K562 (cell line): ENCODE results near the gene SAPCD1. TPM values are rescaled to one million over a fixed set of nuclear protein-coding genes. Genes with fewer than 3 reads are reported as not detected.

Experiments used
- CHD1 ChIP-seq: fragments of 200-600 bp; sonication (generic); IDR thresholded peaks from one replicate; pipeline ENCODE4 v1.6.1; 2012; ENCODE audit warnings: mild to moderate bottlenecking, moderate library complexity, low read length, inconsistent platforms
- CHD2 ChIP-seq: IDR thresholded peaks from 2 replicates; pipeline ENCODE4 v1.6.1; 2011; ENCODE audit warnings: low read depth, low read length
- DEAF1 ChIP-seq: fragments of 450-650 bp; formaldehyde crosslinking; IDR thresholded peaks from 2 replicates; pipeline ENCODE4 v1.4.0; 2020; ENCODE audit warnings: mild to moderate bottlenecking, moderate library complexity
- ETS1 ChIP-seq: conservative IDR thresholded peaks from 2 replicates; pipeline ENCODE4 v1.6.1; 2011; ENCODE audit warnings: low read depth, mild to moderate bottlenecking, low read length; ENCODE audit not compliant: control insufficient read depth
- GABPA ChIP-seq: fragments of 200-800 bp; sonication (Bioruptor generic); conservative IDR thresholded peaks from 2 replicates; pipeline ENCODE4 v1.6.1; 2016; ENCODE audit warnings: low read depth, missing genetic modification characterization, missing compliant biosample characterization
- IRF9 ChIP-seq: fragments of 450-650 bp; IDR thresholded peaks from 2 replicates; pipeline ENCODE4 v1.6.1; 2016; ENCODE audit warnings: missing biosample characterization, missing genetic modification characterization
- KHSRP ChIP-seq: fragments of 450-650 bp; IDR thresholded peaks from 2 replicates; pipeline ENCODE4 v1.6.1; 2017
- KLF10 ChIP-seq: fragments of 250-450 bp; sonication (Bioruptor Pico); IDR thresholded peaks from 2 replicates; pipeline ENCODE4 v1.6.1; 2021; ENCODE audit warnings: matching md5 sums
- MTF1 ChIP-seq: fragments of 250-450 bp; sonication (Bioruptor Pico); IDR thresholded peaks from 2 replicates; pipeline ENCODE4 v1.9.0; 2021; ENCODE audit warnings: moderate library complexity, mild to moderate bottlenecking, inconsistent platforms, borderline replicate concordance
- NR2F6 ChIP-seq: fragments of 450-650 bp; formaldehyde crosslinking; IDR thresholded peaks from 2 replicates; pipeline ENCODE4 v1.4.0; 2020; ENCODE audit warnings: mild to moderate bottlenecking
- POLR3A ChIP-seq: IDR thresholded peaks from 2 replicates; pipeline ENCODE4 v1.6.1; 2011; ENCODE audit warnings: borderline replicate concordance, mild to moderate bottlenecking, moderate library complexity; ENCODE audit not compliant: insufficient read length, insufficient read depth; ENCODE audit errors: extremely low read depth
- SIN3B ChIP-seq: fragments of 450-650 bp; IDR thresholded peaks from 2 replicates; pipeline ENCODE4 v1.6.1; 2017; ENCODE audit warnings: low read depth, mild to moderate bottlenecking, moderate library complexity
- THRA ChIP-seq: fragments of 450-650 bp; IDR thresholded peaks from 2 replicates; pipeline ENCODE4 v1.6.1; 2017; ENCODE audit warnings: mild to moderate bottlenecking, moderate library complexity
- YBX1 ChIP-seq: fragments of 450-650 bp; IDR thresholded peaks from 2 replicates; pipeline ENCODE4 v1.7.1; 2016; ENCODE audit warnings: mild to moderate bottlenecking
- ZKSCAN3 ChIP-seq: fragments of 250-450 bp; sonication (Bioruptor Pico); IDR thresholded peaks from 2 replicates; pipeline ENCODE4 v1.4.0; 2020
- ZNF134 ChIP-seq: fragments of 250-450 bp; sonication (Bioruptor Pico); conservative IDR thresholded peaks from 2 replicates; pipeline ENCODE4 v1.4.0; 2020
- ZNF280A ChIP-seq: fragments of 450-650 bp; IDR thresholded peaks from 2 replicates; pipeline ENCODE4 v1.6.1; 2018; ENCODE audit warnings: mild to moderate bottlenecking, low read depth; ENCODE audit not compliant: partially characterized antibody
- ZNF398 ChIP-seq: fragments of 250-450 bp; sonication (Bioruptor Pico); IDR thresholded peaks from 2 replicates; pipeline ENCODE4 v1.8.0; 2021; ENCODE audit warnings: moderate library complexity, mild to moderate bottlenecking, inconsistent platforms
- ZNF586 ChIP-seq: fragments of 450-650 bp; formaldehyde crosslinking; conservative IDR thresholded peaks from 2 replicates; pipeline ENCODE4 v1.4.0; 2020; ENCODE audit warnings: mild to moderate bottlenecking, moderate library complexity
- ZNF75A ChIP-seq: fragments of 450-650 bp; formaldehyde crosslinking; IDR thresholded peaks from 2 replicates; pipeline ENCODE4 v1.4.0; 2020; ENCODE audit warnings: mild to moderate bottlenecking
- ZNF77 ChIP-seq: fragments of 250-450 bp; sonication (Bioruptor Pico); IDR thresholded peaks from 2 replicates; pipeline ENCODE4 v1.5.0; 2020
- polyA plus RNA-seq, 8 experiments: library from polyadenylated mRNA; depleted of rRNA in 4 of 8; stranded (reverse) in 5 of 8; unstranded in 3 of 8; fragments of >200 nt; fragmentation: Nextera tagmentation in 2 of 8; fragmentation: Illumina TruSeq in 1 of 8; extraction: Ambion mirVana in 2 of 8; extraction: Trizol in 1 of 8; gene quantifications; 2 replicates each; pipeline versions ENCODE4 v1.2.1 to v1.2.3, GENCODE V29; 2011 to 2014; ENCODE audit warnings: inconsistent platforms in 1 of 8, missing spikeins in 1 of 8
- total RNA-seq, 7 experiments: library from RNA; depleted of rRNA in 6 of 7; stranded (reverse); fragments of >200 nt in 6 of 7; fragmentation: Illumina TruSeq in 2 of 7; extraction: Trizol in 2 of 7; gene quantifications; 2 replicates each; pipeline versions ENCODE4 v1.2.1 to v1.2.3, GENCODE V29; 2011 to 2021; ENCODE audit warnings: low replicate concordance in 1 of 7

Gene SAPCD1
- total and polyA plus RNA-seq, 9 of the 15 experiments (the other 6 are each of a cell fraction or from before 2014, with no cell fraction given), result 2.6 to 30.2 (median 7.4) TPM

DNA sequence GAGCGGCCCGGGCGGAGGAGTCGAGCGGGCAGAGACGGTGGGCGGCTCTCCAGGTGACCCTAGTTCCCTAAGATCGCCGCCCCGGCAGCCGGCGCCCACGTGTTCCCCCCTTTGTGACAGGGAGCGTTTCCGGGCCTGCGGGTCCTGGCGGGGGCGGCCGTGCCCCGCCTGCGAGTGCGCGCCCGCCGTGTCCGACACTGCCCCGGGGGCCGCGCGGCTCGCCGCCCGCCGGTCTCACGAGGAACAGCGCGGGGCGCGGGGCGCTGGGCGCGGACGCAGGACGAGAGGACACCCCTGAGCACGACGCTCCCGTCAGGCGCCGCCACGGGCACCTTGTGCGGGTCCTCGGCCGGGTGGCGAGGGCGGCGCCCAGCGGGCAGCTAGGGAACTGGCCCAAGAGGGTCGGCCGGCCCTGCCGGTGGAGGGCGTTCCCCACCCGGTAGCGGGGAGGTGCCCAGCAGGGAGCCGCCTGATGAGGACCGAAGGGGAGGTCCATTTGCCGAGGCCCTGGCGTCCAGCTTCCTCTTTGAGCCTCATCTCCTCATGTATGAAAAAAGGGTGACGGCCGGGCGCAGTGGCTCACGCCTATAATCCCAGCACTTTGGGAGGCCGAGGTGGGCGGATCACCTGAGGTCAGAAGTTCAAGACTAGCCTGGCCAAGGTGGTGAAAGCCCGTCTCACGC is 33.3 kb downstream of the SAPCD1 start, which contains the start of gene VARS1 (continued):
- TF ChIP-seq ETS1, result peak; percentile 96
- no peak for TF ChIP-seq ZNF586 (CRISPR knock-in tag)
- TF ChIP-seq ZNF280A, result no peak
- TF ChIP-seq DEAF1 (CRISPR knock-in tag), result peak; percentile 93
- no peak for TF ChIP-seq CHD1
- TF ChIP-seq ZNF134 (CRISPR knock-in tag), result peak; percentile 58; the same call in 1 of the 2 replicates
- TF ChIP-seq IRF9 (tag), result no peak
- TF ChIP-seq SIN3B, result peak; percentile 96
- TF ChIP-seq MTF1 (CRISPR knock-in tag), result no peak
- no peak for TF ChIP-seq YBX1
- peak; percentile 51; the same call in 1 of the 2 replicates for TF ChIP-seq CHD2
- TF ChIP-seq GABPA, result peak; percentile 92
- TF ChIP-seq ZNF77 (CRISPR knock-in tag), result no peak
- TF ChIP-seq ZNF75A (CRISPR knock-in tag), result no peak
- TF ChIP-seq KHSRP, result no peak
- peak; percentile 92 for TF ChIP-seq NR2F6 (CRISPR knock-in tag)
- TF ChIP-seq ZKSCAN3 (CRISPR knock-in tag), result no peak
- no peak for TF ChIP-seq THRA
- TF ChIP-seq POLR3A, result no peak
- no peak for TF ChIP-seq KLF10 (CRISPR knock-in tag)
- no peak for TF ChIP-seq ZNF398 (CRISPR knock-in tag)
